GM12865 (cell line): ENCODE results near the gene BAHCC1.
A peak's percentile ranks its signal among the peaks of the same experiment; 100 is the strongest.

Source experiments
- DNase-seq: peaks from one replicate; pipeline ENCODE4 v3.0.0; 2010; ENCODE audit warnings: low read depth
- H3K4me3 ChIP-seq: 2 replicates; pipeline ENCODE4 v1.5.1; 2011; ENCODE audit warnings: mild to moderate bottlenecking, low read depth, low read length, control low read depth
- CTCF ChIP-seq: IDR thresholded peaks from 2 replicates; pipeline ENCODE4 v1.5.1; 2011; ENCODE audit warnings: low read length, control low read depth, low read depth, inconsistent platforms; ENCODE audit not compliant: insufficient read depth; ENCODE audit errors: missing control alignments

BAHCC1 gene

GRCh38 chr17:81469266-81469665 lies 74.0 kb downstream of the BAHCC1 start:
- no peak overlapping the region for H3K4me3 ChIP-seq
- TF ChIP-seq CTCF = no peak
- no peak for DNase-seq

- no peak overlapping the region for H3K4me3 ChIP-seq
- no peak for TF ChIP-seq CTCF
- no peak for DNase-seq
These were observed 75.2 kb downstream of the BAHCC1 start for GRCh38 chr17:81470270-81470943.

GRCh38 chr17:81470944-81471817 lies 75.9 kb downstream of the BAHCC1 start:
- DNase-seq = no peak
- no peak for TF ChIP-seq CTCF
- no peak overlapping the region for H3K4me3 ChIP-seq

- TF ChIP-seq CTCF = no peak
- DNase-seq = peak; percentile 17
- no peak overlapping the region for H3K4me3 ChIP-seq
These were observed 76.7 kb downstream of the BAHCC1 start for GRCh38 chr17:81471818-81472456.

GRCh38 chr17:81473019-81473418 lies 77.8 kb downstream of the BAHCC1 start:
- DNase-seq = no peak
- no peak overlapping the region for H3K4me3 ChIP-seq
- no peak for TF ChIP-seq CTCF

GRCh38 chr17:81474958-81475357 lies 79.7 kb downstream of the BAHCC1 start:
- no peak for TF ChIP-seq CTCF
- no peak overlapping the region for H3K4me3 ChIP-seq
- DNase-seq = no peak
